B cell (primary cell): ENCODE results near the gene CTR9. TPM values are rescaled to one million over a fixed set of nuclear protein-coding genes. Genes with fewer than 3 reads are reported as not detected.

Source experiments
- ATAC-seq: fragments of 200-7000 bp; cut with Tn5 transposase; one replicate; pipeline ENCODE4 v1.10.0; 2021; ENCODE audit warnings: low read depth, mild to moderate bottlenecking, moderate number of reproducible peaks, moderate library complexity
- CTCF ChIA-PET: fragments of 350-600 bp; sonication (Branson Sonifier 250); formaldehyde crosslinking; loops from one replicate; lab custom pipeline; 2021; ENCODE audit warnings: antibody characterized with exemption, inconsistent platforms; lab: Charles Lee
- POLR2A ChIA-PET: fragments of 350-600 bp; sonication (Branson Sonifier 250); formaldehyde crosslinking; loops from one replicate; lab custom pipeline; 2021; ENCODE audit warnings: antibody characterized with exemption; lab: Charles Lee
- DNase-seq: peaks from one replicate; pipeline ENCODE4 v3.0.0; 2013
- H2AFZ ChIP-seq: 2 replicates; pipeline ENCODE4 v1.6.1; 2012; ENCODE audit warnings: mild to moderate bottlenecking, low read depth, low read length; ENCODE audit not compliant: insufficient read depth, poor library complexity, severe bottlenecking
- H3K27ac ChIP-seq, 2 donors: 1 replicate in 1 of 2; 2 replicates in 1 of 2; pipeline ENCODE4 v1.5.1; 2012 to 2013; ENCODE audit warnings: low read length in 2 of 2, mild to moderate bottlenecking in 2 of 2, moderate library complexity in 1 of 2
- H3K27me3 ChIP-seq, 4 experiments: fragments of 200-600 bp in 1 of 4; sonication (generic) in 1 of 4; replicated peaks in 1 of 4; 1 replicate in 2 of 4; 2 replicates in 2 of 4; pipeline versions ENCODE4 v1.6.1 to v1.7.0; 2013 to 2016; ENCODE audit warnings: low read length in 3 of 4, mild to moderate bottlenecking in 2 of 4, mixed read lengths in 1 of 4, moderate library complexity in 1 of 4; ENCODE audit not compliant: insufficient read depth in 4 of 4, control insufficient read depth in 3 of 4; ENCODE audit errors: control extremely low read depth in 1 of 4
- H3K36me3 ChIP-seq, 2 experiments: replicated peaks in 1 of 2; 1 replicate in 1 of 2; 2 replicates in 1 of 2; pipeline versions ENCODE4 v1.6.1 to v1.7.1; 2013; ENCODE audit warnings: low read length in 1 of 2; ENCODE audit not compliant: insufficient read depth in 2 of 2, control insufficient read depth in 1 of 2; ENCODE audit errors: control extremely low read depth in 1 of 2, extremely low read depth in 1 of 2
- H3K4me1 ChIP-seq, 2 donors: fragments of 200-600 bp in 1 of 2; sonication (generic) in 1 of 2; 1 replicate in 1 of 2; 2 replicates in 1 of 2; pipeline versions ENCODE4 v1.5.1 to v1.6.1; 2013 to 2017; ENCODE audit warnings: low read length in 2 of 2; ENCODE audit not compliant: control insufficient read depth in 2 of 2, insufficient read depth in 2 of 2
- H3K4me2 ChIP-seq: replicated peaks from 2 replicates; pipeline ENCODE3; 2012; ENCODE audit warnings: mild to moderate bottlenecking, low read depth, low read length; ENCODE audit not compliant: poor library complexity, severe bottlenecking
- H3K4me3 ChIP-seq, 5 experiments: fragments of 200-600 bp in 1 of 5; sonication (generic) in 1 of 5; 1 replicate in 3 of 5; 2 replicates in 2 of 5; pipeline versions ENCODE4 v1.5.1 to v1.7.0; 2011 to 2016; ENCODE audit warnings: low read length in 4 of 5, mild to moderate bottlenecking in 4 of 5, low read depth in 2 of 5, control low read depth in 1 of 5, moderate library complexity in 1 of 5; ENCODE audit not compliant: insufficient read depth in 1 of 5; ENCODE audit errors: control extremely low read depth in 1 of 5, extremely low read depth in 1 of 5
- H3K79me2 ChIP-seq: fragments of 200-600 bp; sonication (generic); one replicate; pipeline ENCODE4 v1.6.0; 2016; ENCODE audit warnings: low read length; ENCODE audit not compliant: control insufficient read depth, insufficient read depth
- H3K9ac ChIP-seq: fragments of 200-600 bp; sonication (generic); 2 replicates; pipeline ENCODE4 v1.6.1; 2017; ENCODE audit warnings: mild to moderate bottlenecking, low read length, moderate library complexity
- H3K9me3 ChIP-seq, 3 donors: one replicate each; pipeline versions ENCODE4 v1.6.1 to v1.7.1; 2013; ENCODE audit warnings: low read length in 2 of 3; ENCODE audit not compliant: control insufficient read depth in 2 of 3, insufficient read depth in 1 of 3; ENCODE audit errors: control extremely low read depth in 1 of 3
- H4K20me1 ChIP-seq: 2 replicates; pipeline ENCODE4 v1.6.0; 2012; ENCODE audit warnings: mild to moderate bottlenecking, low read length; ENCODE audit not compliant: insufficient read depth, control insufficient read depth, poor library complexity, severe bottlenecking
- H3K27ac Mint-ChIP-seq: one replicate; pipeline ENCODE4 v1.8.0; 2021; ENCODE audit warnings: mixed read lengths
- H3K27me3 Mint-ChIP-seq: one replicate; pipeline ENCODE4 v1.8.0; 2021; ENCODE audit warnings: mixed read lengths
- H3K4me1 Mint-ChIP-seq: one replicate; pipeline ENCODE4 v1.8.0; 2021; ENCODE audit warnings: mixed read lengths
- H3K4me3 Mint-ChIP-seq: one replicate; pipeline ENCODE4 v1.8.0; 2021; ENCODE audit warnings: mixed read lengths
- H3K9me3 Mint-ChIP-seq: one replicate; pipeline ENCODE4 v1.8.0; 2022; ENCODE audit warnings: mixed read lengths; ENCODE audit not compliant: insufficient read depth
- CTCF ChIP-seq: fragments of 200-600 bp; IDR thresholded peaks from one replicate; pipeline ENCODE4 v1.8.0; 2022; ENCODE audit warnings: antibody characterized with exemption, mild to moderate bottlenecking
- EZH2 ChIP-seq: IDR thresholded peaks from 2 replicates; pipeline ENCODE4 v1.6.1; 2012; ENCODE audit warnings: borderline replicate concordance, low read depth, mild to moderate bottlenecking, moderate library complexity, low read length; ENCODE audit not compliant: insufficient read depth, poor library complexity, severe bottlenecking
- WGBS: methylation state at CpG from one replicate; pipeline ENCODE4 v1.1.5; 2013; ENCODE audit warnings: missing lambda C conversion rate; ENCODE audit not compliant: insufficient coverage; 5-methylcytosine and 5-hydroxymethylcytosine counted together
- intact Hi-C: fragments of 100-400 bp; cut with micrococcal nuclease; formaldehyde crosslinking; loops from one replicate; pipeline ENCODE4 v1.10.0; 2022
- polyA plus RNA-seq: library from polyadenylated mRNA; depleted of rRNA; stranded (reverse); fragments of >200 nt; gene quantifications from 2 replicates; pipeline ENCODE4 v1.2.3, GENCODE V29; 2012
- total RNA-seq, 2 donors: library from RNA; stranded (reverse); fragments of 120-200 nt in 1 of 2; gene quantifications; 1 replicate in 1 of 2; 2 replicates in 1 of 2; pipeline versions ENCODE4 v1.2.3 to v1.2.4, GENCODE V29; 2013 to 2022

The CTR9 gene
- total and polyA plus RNA-seq, 2 donors (not counting 1 experiment from before 2014, with no cell fraction given): 9.0 to 46.7 TPM

- Histone ChIP-seq H3K4me3 (no peak overlapping the region), H3K9ac (no peak overlapping the region), H2AFZ (no peak overlapping the region), H3K36me3 (no peaks in the 10 kb centered on the region), H3K4me1 (peaks cover 4 to 8% of the 10 kb centered on the region in 2 donors), H3K4me2 (no peak overlapping the region), H3K79me2 (no peaks in the 10 kb centered on the region), H3K9me3 (peaks cover 0 to 3% (median 2%) of the 10 kb centered on the region in 3 donors), H3K27ac (no peak overlapping the region), H4K20me1 (no peaks in the 10 kb centered on the region), H3K27me3 (no peaks in the 10 kb centered on the region)
- POLR2A ChIA-PET: interaction anchor here (0.7 kb wide), 1 partner anchor 220 kb away, joined by 3 read pairs; no protein-coding TSS in a partner anchor
- intact Hi-C loops: no loop called here
- no peak for TF ChIP-seq CTCF
- no peak for TF ChIP-seq EZH2
- Mint-ChIP-seq H3K4me3 (no peak overlapping the region), H3K9me3 (peaks cover 2% of the 10 kb centered on the region), H3K27ac (no peak overlapping the region), H3K4me1 (peaks cover 11% of the 10 kb centered on the region), H3K27me3 (peaks cover 3% of the 10 kb centered on the region)
- no CpG with 5 or more reads among the region's 2 CpGs for WGBS
- DNase-seq (no peak), ATAC-seq (no peak)
- CTCF ChIA-PET: interaction anchor here (0.7 to 1.1 kb wide), 2 partner anchors 65 to 308 kb away, joined by 3 read pairs; no protein-coding TSS in a partner anchor
Measured at GRCh38 chr11:10720881-10721376, 30.1 kb upstream of the CTR9 start.

DNA sequence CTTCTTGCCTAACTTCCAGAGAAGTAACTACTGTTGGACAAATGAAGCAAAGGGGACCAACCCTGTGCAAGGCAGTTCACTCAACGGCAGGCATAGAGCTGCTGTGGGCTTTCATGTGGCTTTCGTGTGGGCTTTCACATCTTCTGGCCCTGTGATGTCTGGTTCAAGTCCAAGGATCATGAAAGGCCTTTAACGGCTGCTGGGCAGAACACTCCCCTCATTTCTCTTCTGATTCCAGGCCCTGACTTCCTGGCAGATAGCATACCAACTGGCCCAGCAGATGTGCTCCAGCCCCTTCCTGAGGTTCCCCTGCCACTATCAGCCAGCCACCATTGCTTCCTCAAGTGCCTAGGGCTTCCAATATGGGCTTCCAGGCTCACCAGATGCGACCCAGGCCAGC lies 28.7 kb upstream of the CTR9 start:
- Histone ChIP-seq H3K4me3 (no peak overlapping the region), H3K4me1 (peaks cover 10 to 13% of the 10 kb centered on the region in 2 donors), H4K20me1 (no peaks in the 10 kb centered on the region), H3K9ac (no peak overlapping the region), H3K27me3 (no peaks in the 10 kb centered on the region), H3K79me2 (no peaks in the 10 kb centered on the region), H3K36me3 (no peaks in the 10 kb centered on the region), H3K4me2 (no peak overlapping the region), H2AFZ (no peak overlapping the region), H3K27ac (no peak overlapping the region), H3K9me3 (peaks cover 0 to 7% (median 2%) of the 10 kb centered on the region in 3 donors)
- no peak for TF ChIP-seq CTCF
- TF ChIP-seq EZH2: no peak
- WGBS: 25% methylated on average over 3 of the region's 4 CpGs
- Mint-ChIP-seq H3K4me1 (peaks cover 23% of the 10 kb centered on the region), H3K27ac (no peak overlapping the region), H3K4me3 (no peak overlapping the region), H3K27me3 (peaks cover 3% of the 10 kb centered on the region), H3K9me3 (peaks cover 2% of the 10 kb centered on the region)
- DNase-seq (no peak), ATAC-seq (no peak)
- intact Hi-C loops: no loop called here
- ChIA-PET POLR2A (no interaction called here), CTCF (interaction anchor here (0.8 to 0.9 kb wide), 2 partner anchors 21 to 158 kb away, joined by 3 read pairs; no protein-coding TSS in a partner anchor)
